Body of pancreas (tissue), 4 donors: ENCODE results near the gene DLGAP5. TPM values are rescaled to one million over a fixed set of nuclear protein-coding genes. Genes with fewer than 3 reads are reported as not detected.

Experiments
- ATAC-seq: fragments of 150-250 bp; one replicate; pipeline ENCODE4 v1.9.1; 2016
- DNase-seq, 4 donors: peaks; one replicate each; pipeline ENCODE4 v3.0.0-alpha.2; 2019
- H3K27ac ChIP-seq, 4 donors: fragments of 200-600 bp; sonication (generic); 1 replicate in 3 of 4; 2 replicates in 1 of 4; pipeline versions ENCODE4 v1.5.1 to v1.6.1; 2016 to 2019; ENCODE audit warnings: mild to moderate bottlenecking in 1 of 4, mixed read lengths in 1 of 4, moderate library complexity in 1 of 4
- H3K27me3 ChIP-seq, 2 donors: fragments of 200-600 bp; sonication (generic); one replicate each; pipeline ENCODE4 v1.6.0; 2016; ENCODE audit warnings: mild to moderate bottlenecking in 1 of 2
- H3K36me3 ChIP-seq, 2 donors: fragments of 200-600 bp; sonication (generic); replicated peaks in 1 of 2; 2 replicates each; pipeline ENCODE4 v1.5.1; 2016; ENCODE audit warnings: low read depth in 2 of 2; ENCODE audit not compliant: insufficient read depth in 1 of 2
- H3K4me1 ChIP-seq: fragments of 200-600 bp; sonication (generic); one replicate; pipeline ENCODE4 v1.6.0; 2016
- H3K4me3 ChIP-seq, 2 donors: fragments of 200-600 bp; sonication (generic); 1 replicate in 1 of 2; 2 replicates in 1 of 2; pipeline ENCODE4 v1.5.1; 2016 to 2019
- H3K9me3 ChIP-seq, 3 donors: fragments of 200-600 bp; sonication (generic); 1 replicate in 2 of 3; 2 replicates in 1 of 3; pipeline ENCODE4 v1.5.1; 2016
- CTCF ChIP-seq, 7 experiments: fragments of 450-650 bp in 4 of 7; fragments of 200-600 bp in 3 of 7; sonication (generic) in 3 of 7; IDR thresholded peaks; one replicate each; pipeline ENCODE4 v1.5.1; 2016 to 2019; ENCODE audit warnings: antibody characterized with exemption in 7 of 7
- POLR2A ChIP-seq, 3 donors: fragments of 450-650 bp; IDR thresholded peaks; one replicate each; pipeline ENCODE4 v1.6.1; 2016; ENCODE audit warnings: antibody characterized with exemption in 3 of 3, mild to moderate bottlenecking in 2 of 3
- WGBS, 2 donors: methylation state at CpG; one replicate each; pipeline ENCODE4 v1.1.5; 2017; 5-methylcytosine and 5-hydroxymethylcytosine counted together
- intact Hi-C: fragments of 100-400 bp; cut with DNase I; formaldehyde crosslinking; loops from one replicate; pipeline ENCODE4 v1.15.1; 2023
- total RNA-seq, 2 donors: library from RNA; depleted of rRNA; stranded (reverse); fragments of >200 nt; gene quantifications; one replicate each; pipeline ENCODE4 v1.1.0, GENCODE V29; 2016

Gene DLGAP5
- total RNA-seq, 2 donors from 2014 or later: not detected

GRCh38 chr14:55233591-55233990 lies 42.2 kb upstream of the DLGAP5 start:
- no peaks in the 10 kb centered on the region for H3K4me1 ChIP-seq
- H3K4me3 ChIP-seq: no peak overlapping the region
- no peaks in the 10 kb centered on the region for H3K27me3 ChIP-seq
- WGBS, 2 donors: 45 to 58% methylated on average over 3 of the region's 3 CpGs
- no peaks in the 10 kb centered on the region for H3K36me3 ChIP-seq
- TF ChIP-seq POLR2A (IDR thresholded peaks at IDR 0.05) (no peak), CTCF (IDR thresholded peaks at IDR 0.05) (no peak)
- intact Hi-C loops: no loop called here
- ATAC-seq: no peak
- H3K27ac ChIP-seq: no peak overlapping the region
- no peaks in the 10 kb centered on the region for H3K9me3 ChIP-seq
- no peak for DNase-seq

DNA sequence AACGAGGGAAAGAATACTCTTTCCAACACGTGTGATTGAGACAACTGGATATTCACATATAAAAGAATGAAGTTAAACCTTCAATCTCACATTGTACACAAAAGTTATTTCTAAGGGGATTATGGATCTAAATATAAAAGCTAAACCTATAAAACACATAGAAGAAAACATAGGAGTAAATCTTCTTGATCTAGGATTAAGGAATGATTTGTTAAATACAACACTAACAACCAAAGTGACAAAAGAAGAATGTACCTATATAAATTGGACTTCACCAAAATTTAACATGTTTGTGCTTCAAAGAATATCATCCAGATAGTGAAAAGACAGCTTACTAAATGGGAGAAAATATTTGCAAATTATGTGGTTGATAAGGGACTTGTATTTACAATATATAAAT lies 36.9 kb upstream of the DLGAP5 start:
- Histone ChIP-seq H3K27ac (no peak overlapping the region), H3K9me3 (peaks cover 0 to 4% (median 0%) of the 10 kb centered on the region in 3 donors), H3K4me1 (no peaks in the 10 kb centered on the region), H3K4me3 (no peak overlapping the region), H3K27me3 (no peaks in the 10 kb centered on the region), H3K36me3 (no peaks in the 10 kb centered on the region)
- 61 to 78% methylated on average over 2 of the region's 2 CpGs for WGBS, 2 donors
- intact Hi-C loops: no loop called here
- ATAC-seq: no peak
- no peak for TF ChIP-seq POLR2A (IDR thresholded peaks at IDR 0.05)
- no peak for TF ChIP-seq CTCF (IDR thresholded peaks at IDR 0.05)
- no peak for DNase-seq

DNA sequence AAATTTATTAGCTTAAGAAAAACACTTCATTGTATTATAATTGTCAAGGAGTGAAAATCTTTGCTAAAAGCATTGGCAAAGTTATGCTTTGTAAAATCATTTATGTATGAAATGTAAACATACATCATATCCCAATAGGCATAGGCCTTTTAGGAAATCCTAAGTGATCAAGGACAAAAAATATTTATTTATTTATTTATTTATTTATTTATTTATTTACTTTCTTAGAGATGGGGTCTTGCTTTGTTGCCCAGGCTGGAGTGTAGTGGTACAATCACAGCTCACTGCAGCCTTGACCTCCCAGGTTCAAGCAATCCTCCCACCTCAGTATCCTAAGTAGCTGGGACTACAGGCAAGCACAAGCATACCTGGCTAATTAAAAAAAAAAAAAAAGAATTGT lies 32.0 kb upstream of the DLGAP5 start:
- Histone ChIP-seq H3K36me3 (no peaks in the 10 kb centered on the region), H3K9me3 (peaks cover 0 to 4% (median 0%) of the 10 kb centered on the region in 3 donors), H3K27me3 (no peaks in the 10 kb centered on the region), H3K4me3 (no peak overlapping the region), H3K4me1 (no peaks in the 10 kb centered on the region), H3K27ac (no peak overlapping the region)
- intact Hi-C loops: no loop called here
- TF ChIP-seq CTCF (IDR thresholded peaks at IDR 0.05) (no peak), POLR2A (IDR thresholded peaks at IDR 0.05) (no peak)
- ATAC-seq (no peak), DNase-seq (no peak)

DNA sequence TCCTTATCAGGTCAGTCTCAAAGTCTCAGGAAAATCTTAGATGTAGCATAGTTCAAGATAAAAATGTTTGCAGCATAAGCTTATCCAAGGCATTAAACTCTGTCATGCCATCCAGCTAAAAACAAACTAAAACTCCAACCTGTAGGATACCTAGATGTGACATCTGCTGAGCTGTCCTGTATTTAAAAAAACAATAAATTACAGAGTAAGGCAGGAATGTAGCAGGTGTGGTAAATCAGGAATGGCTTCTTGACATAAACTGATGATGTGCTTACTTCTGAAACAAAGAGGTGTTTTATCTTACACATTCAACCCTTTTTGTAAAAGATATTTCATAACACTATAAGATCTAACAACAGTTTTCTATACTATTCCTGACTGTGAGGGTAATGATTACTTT lies 30.6 kb upstream of the DLGAP5 start:
- no peaks in the 10 kb centered on the region for H3K27me3 ChIP-seq
- intact Hi-C loops: no loop called here
- H3K9me3 ChIP-seq: peaks cover 0 to under 1% (median 0%) of the 10 kb centered on the region in 3 donors
- no peak overlapping the region for H3K4me3 ChIP-seq
- H3K36me3 ChIP-seq: no peaks in the 10 kb centered on the region
- no peaks in the 10 kb centered on the region for H3K4me1 ChIP-seq
- TF ChIP-seq CTCF (IDR thresholded peaks at IDR 0.05) (no peak), POLR2A (IDR thresholded peaks at IDR 0.05) (no peak)
- no peak overlapping the region for H3K27ac ChIP-seq
- ATAC-seq: no peak
- no peak for DNase-seq

DNA sequence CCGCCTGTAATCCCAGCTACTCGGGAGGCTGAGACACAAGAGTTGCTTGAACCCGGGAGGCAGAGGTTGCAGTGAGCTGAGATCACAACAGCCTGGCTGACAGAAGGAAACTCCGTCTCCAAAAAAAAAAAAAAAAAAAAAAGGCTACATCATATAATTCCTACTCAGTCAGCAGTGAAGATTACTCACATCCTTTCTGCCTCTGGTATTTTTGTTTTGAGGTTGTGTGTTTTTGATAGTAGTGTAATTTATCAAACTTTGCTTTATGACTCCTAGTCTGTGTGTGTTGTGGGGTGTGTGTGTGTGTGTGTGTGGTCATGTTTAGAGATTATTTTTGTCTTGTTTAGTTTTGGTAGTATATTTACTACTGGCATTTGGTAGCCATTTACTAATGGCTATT lies 29.8 kb upstream of the DLGAP5 start:
- H3K9me3 ChIP-seq: no peaks in the 10 kb centered on the region
- no peak for TF ChIP-seq CTCF (IDR thresholded peaks at IDR 0.05)
- no peak for TF ChIP-seq POLR2A (IDR thresholded peaks at IDR 0.05)
- H3K4me3 ChIP-seq: no peak overlapping the region
- intact Hi-C loops: no loop called here
- H3K27me3 ChIP-seq: no peaks in the 10 kb centered on the region
- no peak overlapping the region for H3K27ac ChIP-seq
- DNase-seq (no peak), ATAC-seq (no peak)
- H3K36me3 ChIP-seq: no peaks in the 10 kb centered on the region
- WGBS, 2 donors: 70 to 79% methylated on average over 4 of the region's 4 CpGs
- no peaks in the 10 kb centered on the region for H3K4me1 ChIP-seq
